Lung (tissue), 12 donors: Measurements from ENCODE around the gene ITGA1. TPM values are rescaled to one million over a fixed set of nuclear protein-coding genes. Genes with fewer than 3 reads are reported as not detected.

Source experiments
- ATAC-seq: fragments of 200-7000 bp; cut with Tn5 transposase; one replicate; pipeline ENCODE4 v1.9.1; 2020; ENCODE audit warnings: moderate number of reproducible peaks; ENCODE audit not compliant: insufficient read depth, low FRiP score
- DNase-seq, 3 donors: peaks; one replicate each; pipeline ENCODE4 v3.0.0-alpha.2; 2013 to 2017
- H3K27ac ChIP-seq, 2 donors: one replicate each; pipeline ENCODE4 v1.5.1; 2013; ENCODE audit warnings: mild to moderate bottlenecking in 2 of 2, moderate library complexity in 2 of 2, control low read depth in 1 of 2, inconsistent platforms in 1 of 2, low read depth in 1 of 2, low read length in 1 of 2
- H3K27me3 ChIP-seq, 3 donors: one replicate each; pipeline ENCODE4 v1.5.1; 2013; ENCODE audit warnings: low read length in 2 of 3; ENCODE audit not compliant: control insufficient read depth in 3 of 3, insufficient read depth in 3 of 3
- H3K36me3 ChIP-seq, 4 donors: one replicate each; pipeline ENCODE4 v1.5.1; 2013; ENCODE audit warnings: low read length in 4 of 4, mild to moderate bottlenecking in 1 of 4, moderate library complexity in 1 of 4; ENCODE audit not compliant: control insufficient read depth in 4 of 4, insufficient read depth in 4 of 4
- H3K4me1 ChIP-seq, 5 donors: one replicate each; pipeline ENCODE4 v1.5.1; 2013; ENCODE audit warnings: low read length in 5 of 5, mild to moderate bottlenecking in 2 of 5, moderate library complexity in 1 of 5; ENCODE audit not compliant: control insufficient read depth in 5 of 5, insufficient read depth in 5 of 5
- H3K4me3 ChIP-seq: one replicate; pipeline ENCODE4 v1.5.1; 2013; ENCODE audit warnings: mild to moderate bottlenecking, control low read depth, moderate library complexity
- H3K9ac ChIP-seq, 2 donors: one replicate each; pipeline ENCODE4 v1.5.1; 2013; ENCODE audit warnings: low read length in 2 of 2, control low read depth in 1 of 2; ENCODE audit not compliant: insufficient read depth in 1 of 2
- H3K9me3 ChIP-seq, 4 donors: one replicate each; pipeline ENCODE4 v1.5.1; 2013; ENCODE audit warnings: low read length in 3 of 4, mild to moderate bottlenecking in 1 of 4, moderate library complexity in 1 of 4; ENCODE audit not compliant: control insufficient read depth in 4 of 4, insufficient read depth in 3 of 4
- WGBS, 2 donors: extraction: QIAGEN DNeasy Blood & Tissue Kit; methylation state at CpG; one replicate each; pipeline ENCODE4 v1.1.7; 2013; 5-methylcytosine and 5-hydroxymethylcytosine counted together
- polyA plus RNA-seq, 2 donors: library from polyadenylated mRNA; stranded (reverse); fragments of 200-250 nt; gene quantifications; one replicate each; pipeline ENCODE4 v1.2.1, GENCODE V29; 2013
- total RNA-seq, 2 donors: library from RNA; depleted of rRNA in 1 of 2; stranded (reverse); fragments of >200 nt in 1 of 2; gene quantifications; one replicate each; pipeline ENCODE4 v1.2.1, GENCODE V29; 2014 to 2021
- TF ChIP-seq, protein P1 (sequence below): IDR thresholded peaks from 2 replicates; pipeline ENCODE4 v1.5.1; 2012; ENCODE audit warnings: mild to moderate bottlenecking; ENCODE audit errors: control extremely low read depth, extremely low read depth
- donor health status: control.
- donor health status: control.
- donor health status: Bipolar disorder and iron deficiency.
- donor health status: healthy.
- donor health status: DM: yes; HTN: yes; CAD: no.

The ITGA1 gene
- total and polyA plus RNA-seq, 4 donors: 8.8 to 119 (median 47.6) TPM

- ATAC-seq: no peak
- no peak for DNase-seq
- TF ChIP-seq, protein P1, sequence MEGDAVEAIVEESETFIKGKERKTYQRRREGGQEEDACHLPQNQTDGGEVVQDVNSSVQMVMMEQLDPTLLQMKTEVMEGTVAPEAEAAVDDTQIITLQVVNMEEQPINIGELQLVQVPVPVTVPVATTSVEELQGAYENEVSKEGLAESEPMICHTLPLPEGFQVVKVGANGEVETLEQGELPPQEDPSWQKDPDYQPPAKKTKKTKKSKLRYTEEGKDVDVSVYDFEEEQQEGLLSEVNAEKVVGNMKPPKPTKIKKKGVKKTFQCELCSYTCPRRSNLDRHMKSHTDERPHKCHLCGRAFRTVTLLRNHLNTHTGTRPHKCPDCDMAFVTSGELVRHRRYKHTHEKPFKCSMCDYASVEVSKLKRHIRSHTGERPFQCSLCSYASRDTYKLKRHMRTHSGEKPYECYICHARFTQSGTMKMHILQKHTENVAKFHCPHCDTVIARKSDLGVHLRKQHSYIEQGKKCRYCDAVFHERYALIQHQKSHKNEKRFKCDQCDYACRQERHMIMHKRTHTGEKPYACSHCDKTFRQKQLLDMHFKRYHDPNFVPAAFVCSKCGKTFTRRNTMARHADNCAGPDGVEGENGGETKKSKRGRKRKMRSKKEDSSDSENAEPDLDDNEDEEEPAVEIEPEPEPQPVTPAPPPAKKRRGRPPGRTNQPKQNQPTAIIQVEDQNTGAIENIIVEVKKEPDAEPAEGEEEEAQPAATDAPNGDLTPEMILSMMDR: no peak
- H3K4me1 ChIP-seq: peaks cover 0 to 22% (median 1%) of the 10 kb centered on the region in 5 donors
- H3K36me3 ChIP-seq: peaks cover 0 to 6% (median 0%) of the 10 kb centered on the region in 4 donors
- no peaks in the 10 kb centered on the region for H3K27me3 ChIP-seq
- 11 to 12% methylated on average over 7 of the region's 7 CpGs for WGBS, 2 donors
- H3K9ac ChIP-seq: peak overlapping the region in 1 of 2 donors; percentile 96
- no peaks in the 10 kb centered on the region for H3K9me3 ChIP-seq
- H3K27ac ChIP-seq: peak overlapping the region; percentile 75 to 85
- H3K4me3 ChIP-seq: peak overlapping the region; percentile 69
Measured at GRCh38 chr5:52788505-52788821, 747 bp downstream of the ITGA1 start.

GRCh38 chr5:52789378-52789777 is 1.7 kb downstream of the ITGA1 start:
- 45 to 77% methylated on average over 1 of the region's 1 CpG for WGBS, 2 donors
- no peaks in the 10 kb centered on the region for H3K9me3 ChIP-seq
- H3K4me1 ChIP-seq: peaks cover 0 to 22% (median 1%) of the 10 kb centered on the region in 5 donors
- no peak overlapping the region for H3K4me3 ChIP-seq
- DNase-seq (peak in 1 of 3 donors; percentile 43), ATAC-seq (no peak)
- peak overlapping the region in 1 of 2 donors; percentile 70 for H3K27ac ChIP-seq
- TF ChIP-seq, protein P1: no peak
- no peaks in the 10 kb centered on the region for H3K27me3 ChIP-seq
- peaks cover 0 to 6% (median 0%) of the 10 kb centered on the region in 4 donors for H3K36me3 ChIP-seq
- H3K9ac ChIP-seq: peak overlapping the region in 1 of 2 donors; percentile 96

DNA sequence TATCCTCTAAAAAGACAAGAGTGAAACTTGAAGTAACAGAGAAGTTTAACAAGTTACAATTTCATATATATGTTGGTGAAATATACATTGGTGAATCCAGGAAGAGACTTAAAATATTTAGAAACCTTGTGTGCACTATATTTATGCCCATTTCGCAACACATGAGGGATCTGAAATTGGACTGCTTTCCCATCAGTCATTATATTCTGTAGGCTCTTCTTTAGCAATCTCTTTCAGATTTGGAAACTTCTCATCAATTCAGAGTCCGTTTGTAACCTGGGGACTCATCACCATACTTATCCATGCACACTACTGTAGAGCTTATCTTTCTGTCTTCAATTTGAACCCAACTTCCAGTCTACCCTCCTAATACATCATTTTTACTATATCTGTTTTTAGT is 2.1 kb downstream of the ITGA1 start:
- no peak overlapping the region for H3K4me3 ChIP-seq
- H3K27ac ChIP-seq: peak overlapping the region in 1 of 2 donors; percentile 33
- 49% methylated on average over 2 of the region's 2 CpGs for WGBS, 2 donors
- ATAC-seq (no peak), DNase-seq (no peak)
- TF ChIP-seq, protein P1: no peak
- no peaks in the 10 kb centered on the region for H3K27me3 ChIP-seq
- H3K9ac ChIP-seq: peak overlapping the region in 1 of 2 donors; percentile 96
- no peaks in the 10 kb centered on the region for H3K9me3 ChIP-seq
- peaks cover 0 to 6% (median 0%) of the 10 kb centered on the region in 4 donors for H3K36me3 ChIP-seq
- peaks cover 0 to 22% (median 1%) of the 10 kb centered on the region in 5 donors for H3K4me1 ChIP-seq

- no peak overlapping the region for H3K9ac ChIP-seq
- TF ChIP-seq, protein P1: no peak
- ATAC-seq (no peak), DNase-seq (peak in 1 of 3 donors; percentile 11)
- 82 to 88% methylated on average over 1 of the region's 1 CpG for WGBS, 2 donors
- peaks cover 0 to 20% (median 1%) of the 10 kb centered on the region in 5 donors for H3K4me1 ChIP-seq
- H3K9me3 ChIP-seq: no peaks in the 10 kb centered on the region
- peaks cover 0 to 6% (median 0%) of the 10 kb centered on the region in 4 donors for H3K36me3 ChIP-seq
- H3K27ac ChIP-seq: peak overlapping the region in 1 of 2 donors; percentile 12
- no peaks in the 10 kb centered on the region for H3K27me3 ChIP-seq
- H3K4me3 ChIP-seq: no peak overlapping the region
Measured at GRCh38 chr5:52791366-52791765, 3.6 kb downstream of the ITGA1 start.
